HEK293T (cell line): ENCODE measurements around the gene PEX26.

Experiments
- CTCF ChIA-PET: fragments of 350-600 bp; formaldehyde crosslinking; extraction: SDS; loops from one replicate; lab custom pipeline; 2021; ENCODE audit warnings: antibody characterized with exemption, inconsistent platforms; lab: Yijun Ruan, JAX
- POLR2A ChIA-PET: fragments of 350-600 bp; formaldehyde crosslinking; extraction: SDS; loops from one replicate; lab custom pipeline; 2020; ENCODE audit warnings: antibody characterized with exemption, inconsistent platforms; lab: Yijun Ruan, JAX
- DNase-seq: peaks from one replicate; pipeline ENCODE4 v3.0.0; 2012; ENCODE audit warnings: mixed read lengths; ENCODE audit errors: extremely low spot score
- ARNT ChIP-seq: fragments of 450-650 bp; IDR thresholded peaks from 2 replicates; pipeline ENCODE4 v1.6.1; 2017; ENCODE audit warnings: mild to moderate bottlenecking
- BHLHE40 ChIP-seq: fragments of 450-650 bp; IDR thresholded peaks from 2 replicates; pipeline ENCODE4 v1.6.1; 2016; ENCODE audit warnings: mild to moderate bottlenecking, moderate library complexity, borderline replicate concordance
- CTBP1 ChIP-seq: fragments of 450-650 bp; IDR thresholded peaks from 2 replicates; pipeline ENCODE4 v1.6.1; 2016; ENCODE audit warnings: borderline replicate concordance
- ELF4 ChIP-seq: fragments of 450-650 bp; IDR thresholded peaks from 2 replicates; pipeline ENCODE4 v1.6.1; 2017; ENCODE audit warnings: antibody characterized with exemption
- FOXA1 ChIP-seq: fragments of 450-650 bp; IDR thresholded peaks from 2 replicates; pipeline ENCODE4 v1.6.1; 2016; ENCODE audit warnings: mild to moderate bottlenecking
- FOXK2 ChIP-seq: fragments of 450-650 bp; IDR thresholded peaks from 2 replicates; pipeline ENCODE4 v1.6.1; 2016; ENCODE audit warnings: mild to moderate bottlenecking
- FOXM1 ChIP-seq: fragments of 450-650 bp; IDR thresholded peaks from 2 replicates; pipeline ENCODE4 v1.6.1; 2017; ENCODE audit warnings: mild to moderate bottlenecking, borderline replicate concordance
- HDGF ChIP-seq: fragments of 450-650 bp; IDR thresholded peaks from 2 replicates; pipeline ENCODE4 v1.6.1; 2017; ENCODE audit warnings: antibody characterized with exemption, borderline replicate concordance
- L3MBTL2 ChIP-seq: fragments of 450-650 bp; conservative IDR thresholded peaks from 2 replicates; pipeline ENCODE4 v1.6.1; 2016; ENCODE audit warnings: mild to moderate bottlenecking
- LEF1 ChIP-seq: fragments of 450-650 bp; IDR thresholded peaks from 2 replicates; pipeline ENCODE4 v1.6.1; 2017; ENCODE audit warnings: mild to moderate bottlenecking, borderline replicate concordance
- NFRKB ChIP-seq: fragments of 450-650 bp; IDR thresholded peaks from 2 replicates; pipeline ENCODE4 v1.6.1; 2016; ENCODE audit warnings: mild to moderate bottlenecking, moderate library complexity
- SP1 ChIP-seq: fragments of 450-650 bp; IDR thresholded peaks from 2 replicates; pipeline ENCODE4 v1.6.1; 2017
- SUZ12 ChIP-seq: fragments of 450-650 bp; IDR thresholded peaks from 2 replicates; pipeline ENCODE4 v1.6.1; 2016; ENCODE audit warnings: mild to moderate bottlenecking
- TARDBP ChIP-seq: fragments of 450-650 bp; IDR thresholded peaks from 2 replicates; pipeline ENCODE4 v1.6.1; 2016
- ZNF384 ChIP-seq: fragments of 450-650 bp; IDR thresholded peaks from 2 replicates; pipeline ENCODE4 v1.6.1; 2016
- TF ChIP-seq, protein P1 (sequence below): fragments of 450-650 bp; IDR thresholded peaks from 2 replicates; pipeline ENCODE4 v1.6.1; 2016

Gene PEX26

GRCh38 chr22:18112440-18112839, 34.6 kb downstream of the PEX26 start:
- ChIA-PET CTCF (no interaction called here), POLR2A (no interaction called here)
- no peak for TF ChIP-seq FOXM1
- TF ChIP-seq FOXK2: no peak
- no peak for TF ChIP-seq CTBP1
- no peak for TF ChIP-seq FOXA1
- no peak for TF ChIP-seq TARDBP
- no peak for TF ChIP-seq NFRKB
- no peak for TF ChIP-seq LEF1
- TF ChIP-seq SUZ12: no peak
- no peak for TF ChIP-seq HDGF
- DNase-seq: no peak

DNA sequence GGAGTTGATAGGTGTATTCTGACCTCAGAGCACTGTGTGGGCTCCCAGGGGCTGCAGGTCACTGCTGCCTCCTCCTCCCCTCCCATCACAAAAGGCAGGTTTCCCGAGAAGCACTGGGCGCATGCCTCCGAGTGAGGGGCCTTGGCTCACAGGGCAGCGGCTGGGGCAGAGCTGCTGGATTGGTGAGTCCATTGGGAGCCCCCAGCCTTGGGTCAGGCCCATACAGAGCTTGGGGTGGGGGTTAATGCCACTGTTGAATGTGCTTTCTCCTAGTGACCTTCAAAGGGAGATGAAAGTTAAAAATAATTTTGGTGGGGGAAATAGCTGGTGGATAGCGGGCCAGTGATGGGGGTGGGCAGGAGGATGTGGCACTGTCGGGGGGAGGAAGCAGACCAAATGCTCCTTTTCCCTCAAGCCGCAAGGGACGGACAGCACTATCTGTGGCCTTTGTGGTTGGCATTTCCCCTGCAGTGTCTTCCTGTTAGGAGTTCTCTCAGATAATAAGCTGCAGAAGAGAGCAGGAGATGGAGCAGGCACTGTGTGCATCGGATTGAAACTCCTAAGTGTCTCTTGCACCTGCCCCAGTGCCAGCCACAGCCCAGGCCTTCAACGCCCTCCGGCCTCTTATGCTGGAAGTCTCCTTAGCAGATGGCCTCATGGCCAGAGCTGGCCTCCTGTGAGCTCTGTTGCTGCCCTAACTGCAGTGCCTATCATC, 36.0 kb downstream of the PEX26 start:
- TF ChIP-seq NFRKB (no peak), BHLHE40 (no peak), FOXM1 (no peak), ELF4 (no peak), ZNF384 (no peak), SUZ12 (no peak), FOXA1 (no peak), L3MBTL2 (no peak), HDGF (no peak), LEF1 (no peak), CTBP1 (no peak), TARDBP (no peak), FOXK2 (no peak), SP1 (no peak), ARNT (no peak)
- TF ChIP-seq, protein P1, sequence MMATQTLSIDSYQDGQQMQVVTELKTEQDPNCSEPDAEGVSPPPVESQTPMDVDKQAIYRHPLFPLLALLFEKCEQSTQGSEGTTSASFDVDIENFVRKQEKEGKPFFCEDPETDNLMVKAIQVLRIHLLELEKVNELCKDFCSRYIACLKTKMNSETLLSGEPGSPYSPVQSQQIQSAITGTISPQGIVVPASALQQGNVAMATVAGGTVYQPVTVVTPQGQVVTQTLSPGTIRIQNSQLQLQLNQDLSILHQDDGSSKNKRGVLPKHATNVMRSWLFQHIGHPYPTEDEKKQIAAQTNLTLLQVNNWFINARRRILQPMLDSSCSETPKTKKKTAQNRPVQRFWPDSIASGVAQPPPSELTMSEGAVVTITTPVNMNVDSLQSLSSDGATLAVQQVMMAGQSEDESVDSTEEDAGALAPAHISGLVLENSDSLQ: no peak
- DNase-seq: no peak
- CTCF ChIA-PET: no interaction called here
- POLR2A ChIA-PET: interaction anchor here (1.0 kb wide), 1 partner anchor 36 kb away, joined by 3 read pairs; the partner anchor contains the start of gene USP18

DNA sequence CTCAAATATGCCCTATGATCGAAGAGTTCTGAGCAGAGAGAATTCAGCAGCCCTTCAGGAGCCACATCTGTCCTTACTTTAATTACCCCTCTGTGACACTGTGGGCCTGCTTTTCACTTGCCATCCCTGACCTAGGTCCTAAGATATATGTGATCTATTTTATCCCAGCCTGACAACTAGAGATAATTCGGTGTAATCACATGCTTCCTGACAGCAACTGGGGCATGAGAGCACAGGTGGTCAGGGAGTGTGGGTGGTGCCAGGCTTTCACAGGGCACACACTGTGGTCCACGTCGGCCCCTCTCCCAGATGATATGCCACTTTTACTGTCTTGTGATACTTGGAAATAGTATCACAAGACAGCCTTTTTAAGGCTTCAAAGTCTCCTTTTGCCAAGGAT, 36.7 kb downstream of the PEX26 start:
- CTCF ChIA-PET: no interaction called here
- POLR2A ChIA-PET: interaction anchor here (1.0 kb wide), 1 partner anchor 35 kb away, joined by 3 read pairs; the partner anchor contains the start of gene USP18

GRCh38 chr22:18114976-18115652, 37.3 kb downstream of the PEX26 start:
- no peak for DNase-seq
- ChIA-PET POLR2A (no interaction called here), CTCF (no interaction called here)
- TF ChIP-seq SP1 (no peak), L3MBTL2 (no peak), SUZ12 (no peak), ZNF384 (no peak), ELF4 (no peak), HDGF (no peak), BHLHE40 (no peak), CTBP1 (no peak), FOXK2 (no peak), ARNT (no peak), NFRKB (no peak), TARDBP (no peak), FOXM1 (no peak), LEF1 (no peak), FOXA1 (no peak)
- TF ChIP-seq, protein P1: no peak

More for the DNA sequence above, 36.7 kb downstream of the PEX26 start:
- no peak for DNase-seq
- no peak for TF ChIP-seq FOXM1
- TF ChIP-seq, protein P1: no peak

DNA sequence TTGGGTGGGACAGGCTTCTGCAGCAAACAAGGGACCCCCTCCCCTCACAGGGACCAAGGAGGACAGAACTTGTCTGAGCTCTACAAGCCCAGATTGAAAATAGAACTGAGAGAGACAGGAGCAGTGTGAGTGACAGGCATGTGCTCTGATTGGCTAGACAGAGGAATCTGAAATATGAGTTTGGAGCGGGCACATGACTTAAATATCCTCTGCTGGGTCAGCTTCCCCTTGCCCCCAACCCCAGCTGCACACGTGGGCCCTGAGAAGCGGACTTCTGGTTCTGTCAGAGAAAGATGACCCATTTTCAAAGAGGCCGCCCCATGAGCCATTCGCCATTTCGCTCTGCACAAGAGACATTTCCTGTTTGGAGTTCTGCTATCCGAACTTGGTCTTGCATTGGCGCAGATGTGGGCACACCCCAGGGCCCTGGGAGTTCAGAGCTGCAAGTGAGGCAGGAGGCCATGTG, 38.1 kb downstream of the PEX26 start:
- DNase-seq: no peak
- ChIA-PET CTCF (no interaction called here), POLR2A (no interaction called here)
- TF ChIP-seq ELF4: no peak
- no peak for TF ChIP-seq CTBP1
- no peak for TF ChIP-seq SP1
- TF ChIP-seq, protein P1: peak; percentile 40; the same call in 1 of the 2 replicates

GRCh38 chr22:18116634-18117033, 38.8 kb downstream of the PEX26 start:
- no peak for DNase-seq
- TF ChIP-seq, protein P1: no peak
- TF ChIP-seq TARDBP (no peak), ARNT (no peak), L3MBTL2 (no peak), BHLHE40 (no peak), FOXM1 (no peak), FOXK2 (no peak), ELF4 (no peak), SUZ12 (no peak), FOXA1 (no peak), NFRKB (no peak), ZNF384 (no peak), SP1 (no peak)
- CTCF ChIA-PET: no interaction called here
- POLR2A ChIA-PET: no interaction called here
